HL-60/S4 (cell line): ENCODE results near the gene GGCX.
"Not testable (repeated sequence)": the region's sequence is repeated elsewhere in the genome, so short reads cannot be mapped to it uniquely, and the experiment has no call there.

Experiments
- in situ Hi-C: fragments of 300-500 bp; cut with MboI; formaldehyde crosslinking; loops from 2 replicates; pipeline ENCODE4 v1.14.3; 2022; ENCODE audit warnings: low sequenced_read_pairs

Gene GGCX

GRCh38 chr2:85594715-85595300 is 33.5 kb upstream of the GGCX start:
- in situ Hi-C loops = no loop called here

- in situ Hi-C loops = no loop called here
These were observed 31.7 kb upstream of the GGCX start for GRCh38 chr2:85593023-85593422.

GRCh38 chr2:85592299-85592698 is 31.0 kb upstream of the GGCX start:
- in situ Hi-C loops = not testable (repeated sequence)

GRCh38 chr2:85591563-85591962 is 30.3 kb upstream of the GGCX start:
- in situ Hi-C loops = no loop called here

- in situ Hi-C loops = no loop called here
These were observed 29.7 kb upstream of the GGCX start for GRCh38 chr2:85590950-85591349.

- in situ Hi-C loops = no loop called here
These were observed 28.9 kb upstream of the GGCX start for GRCh38 chr2:85589982-85590791.

- in situ Hi-C loops = no loop called here
These were observed 27.9 kb upstream of the GGCX start for GRCh38 chr2:85589181-85589580.

GRCh38 chr2:85588645-85589044 is 27.4 kb upstream of the GGCX start:
- in situ Hi-C loops = no loop called here

- in situ Hi-C loops = no loop called here
These were observed 26.9 kb upstream of the GGCX start for GRCh38 chr2:85588236-85588635.

- in situ Hi-C loops = no loop called here
These were observed 24.4 kb upstream of the GGCX start for GRCh38 chr2:85585781-85586105.

GRCh38 chr2:85584857-85585780 is 23.8 kb upstream of the GGCX start:
- in situ Hi-C loops = no loop called here

GRCh38 chr2:85584354-85584856 is 23.1 kb upstream of the GGCX start, which contains the start of gene VAMP5:
Gene VAMP5, plus strand, starts transcription at chr2:85584431. Its CDS starts 60 bp downstream, at chr2:85584491.
- in situ Hi-C loops = no loop called here

- in situ Hi-C loops = no loop called here
These were observed 22.5 kb upstream of the GGCX start for GRCh38 chr2:85583667-85584353.

GRCh38 chr2:85582492-85582891 is 21.2 kb upstream of the GGCX start:
- in situ Hi-C loops = no loop called here

GRCh38 chr2:85580206-85580605 is 18.9 kb upstream of the GGCX start:
- in situ Hi-C loops = no loop called here

- in situ Hi-C loops = no loop called here
These were observed 18.1 kb upstream of the GGCX start for GRCh38 chr2:85579266-85579935.

- in situ Hi-C loops = no loop called here
These were observed 17.2 kb upstream of the GGCX start for GRCh38 chr2:85578243-85579180.

- in situ Hi-C loops = no loop called here
These were observed 16.3 kb upstream of the GGCX start, which contains the start of gene VAMP8 for GRCh38 chr2:85577386-85578242. Gene VAMP8, plus strand, starts transcription at chr2:85577586. Its CDS starts 61 bp downstream, at chr2:85577647.
